ENCODE results near the gene ENPEP.
"Not testable (repeated sequence)": the region's sequence is repeated elsewhere in the genome, so short reads cannot be mapped to it uniquely, and the experiment has no call there.

ENPEP gene

DNA sequence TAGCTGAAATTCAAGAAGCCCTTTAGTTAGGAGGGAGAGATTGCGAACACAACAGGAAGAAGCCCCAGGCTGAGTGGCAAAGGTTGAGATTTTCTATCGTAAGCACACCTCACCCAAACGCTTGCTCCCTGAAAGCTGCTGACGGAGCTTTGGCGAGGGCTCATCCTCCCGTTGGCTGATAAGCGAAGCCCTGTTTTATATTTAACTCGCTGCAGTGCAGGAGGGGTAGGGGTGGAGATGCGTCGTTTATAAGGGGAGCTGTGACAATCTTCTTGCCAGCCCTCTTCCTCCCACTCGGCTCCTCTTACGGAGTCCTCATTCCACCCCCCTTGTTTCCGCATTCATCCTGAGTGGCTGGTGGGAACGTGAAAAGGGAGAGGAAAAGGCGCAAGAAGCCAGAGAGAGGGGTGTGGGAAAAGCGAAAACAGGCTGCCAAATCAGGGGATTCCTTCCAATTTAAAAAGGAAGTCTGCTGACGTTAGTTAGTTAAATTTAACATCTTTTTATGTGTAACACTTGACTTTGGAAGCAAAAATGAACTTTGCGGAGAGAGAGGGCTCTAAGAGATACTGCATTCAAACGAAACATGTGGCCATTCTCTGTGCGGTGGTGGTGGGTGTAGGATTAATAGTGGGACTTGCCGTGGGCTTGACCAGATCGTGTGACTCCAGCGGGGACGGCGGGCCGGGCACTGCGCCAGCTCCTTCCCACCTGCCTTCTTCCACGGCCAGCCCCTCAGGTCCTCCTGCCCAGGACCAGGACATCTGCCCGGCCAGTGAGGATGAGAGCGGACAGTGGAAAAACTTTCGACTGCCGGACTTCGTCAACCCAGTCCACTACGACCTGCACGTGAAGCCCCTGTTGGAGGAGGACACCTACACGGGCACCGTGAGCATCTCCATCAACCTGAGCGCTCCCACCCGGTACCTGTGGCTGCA, at the start of gene ENPEP:
Gene ENPEP (plus strand): TSS at position 275 of the 938 bp plus-strand sequence. CDS start 260 bp downstream, at position 535.
- H3K4me3 ChIP-seq (ENCODE audit: low read depth, low read length), result no peak within 1 kb of the TSS
- no peak for TF ChIP-seq CTCF (IDR thresholded peaks at IDR 0.05; ENCODE audit: insufficient read depth, low read depth, low read length, missing control alignments)
- DNase-seq (ENCODE audit: low read depth), result no peak

- H3K4me3 ChIP-seq (ENCODE audit: low read depth, low read length); DNase-seq (ENCODE audit: low read depth): not testable (repeated sequence)
These were observed 44.1 kb upstream of the ENPEP start for GRCh38 chr4:110431805-110432204.

GRCh38 chr4:110437292-110437691, 38.7 kb upstream of the ENPEP start:
- not testable (repeated sequence) for DNase-seq (ENCODE audit: low read depth)

GRCh38 chr4:110439209-110439608, 36.7 kb upstream of the ENPEP start:
- not testable (repeated sequence) for H3K4me3 ChIP-seq (ENCODE audit: low read depth, low read length); DNase-seq (ENCODE audit: low read depth)

More at GRCh38 chr4:110437292-110437691, 38.7 kb upstream of the ENPEP start:
- H3K4me3 ChIP-seq (ENCODE audit: low read depth, low read length), result not testable (repeated sequence)

DNA sequence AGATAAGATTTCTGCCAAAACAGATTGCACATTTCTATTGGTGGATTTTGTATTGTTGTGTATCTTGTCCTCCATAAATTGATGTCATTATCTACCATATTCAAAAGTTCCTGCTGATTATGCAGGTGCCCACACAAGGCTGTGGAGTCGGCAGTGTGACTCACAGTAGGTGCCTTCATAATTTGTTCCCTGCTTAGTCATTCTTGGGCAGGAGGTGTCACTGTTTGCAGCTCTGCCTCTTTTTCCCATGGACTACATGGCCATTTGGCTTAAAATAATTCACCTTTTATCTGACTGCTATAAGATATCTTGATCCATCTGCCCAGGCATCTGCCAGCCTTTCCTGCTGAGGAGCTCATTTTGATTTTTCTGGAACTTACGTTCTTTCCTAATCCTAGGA, 33.6 kb upstream of the ENPEP start:
- DNase-seq (ENCODE audit: low read depth), result no peak
- peak; percentile 1 for TF ChIP-seq CTCF (IDR thresholded peaks at IDR 0.05; ENCODE audit: insufficient read depth, low read depth, low read length, missing control alignments)
- no peak overlapping the region for H3K4me3 ChIP-seq (ENCODE audit: low read depth, low read length)

DNA sequence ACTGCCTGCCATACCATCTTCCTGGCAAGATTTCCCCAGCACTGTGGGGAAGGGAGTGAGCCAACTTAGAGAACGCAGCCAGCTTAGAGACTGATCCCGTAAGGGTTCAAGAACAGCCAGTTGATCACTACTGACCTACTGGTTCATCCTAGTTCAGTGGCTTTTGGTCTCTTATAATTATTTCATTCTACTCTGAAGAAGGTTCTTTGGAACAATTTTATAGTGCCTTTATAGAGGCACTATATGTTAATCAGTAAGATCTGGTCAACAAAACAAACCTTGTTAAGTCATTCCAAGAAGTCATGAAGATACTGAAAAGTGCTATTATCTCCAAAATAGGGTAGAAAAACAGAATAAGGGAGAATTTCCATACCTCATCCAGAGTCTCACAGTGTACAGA, 33.2 kb upstream of the ENPEP start:
- DNase-seq (ENCODE audit: low read depth), result no peak
- no peak overlapping the region for H3K4me3 ChIP-seq (ENCODE audit: low read depth, low read length)
- no peak for TF ChIP-seq CTCF (IDR thresholded peaks at IDR 0.05; ENCODE audit: insufficient read depth, low read depth, low read length, missing control alignments)

DNA sequence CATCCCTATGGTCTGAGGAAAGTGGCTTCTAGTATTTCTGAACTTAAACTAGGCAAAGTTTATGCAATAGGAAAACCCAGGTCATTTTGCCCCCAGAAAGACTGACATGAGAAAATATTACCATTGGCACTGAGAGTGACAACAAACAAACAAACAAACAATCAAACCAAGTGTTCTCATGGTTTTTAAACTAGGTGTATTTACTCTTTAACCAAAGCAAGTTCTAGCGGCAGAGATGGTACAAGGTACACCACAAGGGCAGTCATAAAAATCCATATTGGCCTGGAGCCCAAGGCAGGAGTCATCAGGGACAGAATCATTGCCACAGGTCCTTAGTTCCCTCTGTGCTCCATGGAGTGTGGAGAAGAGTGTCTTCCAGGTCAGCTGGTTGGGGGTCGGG, 26.0 kb upstream of the ENPEP start:
- H3K4me3 ChIP-seq (ENCODE audit: low read depth, low read length), result no peak overlapping the region
- no peak for TF ChIP-seq CTCF (IDR thresholded peaks at IDR 0.05; ENCODE audit: insufficient read depth, low read depth, low read length, missing control alignments)
- no peak for DNase-seq (ENCODE audit: low read depth)

- DNase-seq (ENCODE audit: low read depth), result no peak
- H3K4me3 ChIP-seq (ENCODE audit: low read depth, low read length), result no peak overlapping the region
- TF ChIP-seq CTCF (IDR thresholded peaks at IDR 0.05; ENCODE audit: insufficient read depth, low read depth, low read length, missing control alignments), result no peak
These were observed 23.4 kb upstream of the ENPEP start for GRCh38 chr4:110452546-110452945.

Data from GM12865 (cell line).